Esophagus squamous epithelium (tissue), 4 donors: ENCODE results near the gene CDHR3.

ENCODE experiments used
- CTCF ChIP-seq, 6 experiments: fragments of 450-650 bp in 4 of 6; fragments of 200-600 bp in 2 of 6; sonication (generic) in 2 of 6; IDR thresholded peaks; one replicate each; pipeline ENCODE4 v1.5.1; 2016 to 2019; ENCODE audit warnings: antibody characterized with exemption in 6 of 6, mild to moderate bottlenecking in 4 of 6, moderate library complexity in 4 of 6
- POLR2A ChIP-seq, 4 donors: fragments of 450-650 bp; IDR thresholded peaks; one replicate each; pipeline ENCODE4 v1.6.1; 2017; ENCODE audit warnings: antibody characterized with exemption in 4 of 4, mild to moderate bottlenecking in 4 of 4, moderate library complexity in 3 of 4

GRCh38 chr7:106070567-106071254 is 107.6 kb downstream of the CDHR3 start:
- TF ChIP-seq POLR2A (IDR thresholded peaks at IDR 0.05) (no peak), CTCF (IDR thresholded peaks at IDR 0.05) (no peak)
